SU-DHL-6 (cell line): ENCODE measurements around the gene ADGRG1.

ENCODE experiments used
- H2AFZ ChIP-seq: fragments of 200-600 bp; sonication (generic); 2 replicates; pipeline ENCODE4 v1.6.1; 2014; ENCODE audit warnings: low read depth, mild to moderate bottlenecking, moderate library complexity, mixed read lengths, antibody characterized with exemption, low read length; ENCODE audit not compliant: severe bottlenecking
- H3F3A ChIP-seq: fragments of 200-600 bp; shearing (Covaris generic); 2 replicates; pipeline ENCODE4 v1.6.0; 2016; ENCODE audit warnings: antibody characterized with exemption, mild to moderate bottlenecking; ENCODE audit not compliant: insufficient read depth
- H3K27ac ChIP-seq: fragments of 200-600 bp; sonication (generic); 2 replicates; pipeline ENCODE4 v1.5.1; 2016; ENCODE audit warnings: low read depth, mild to moderate bottlenecking, low read length, moderate library complexity, mixed read lengths
- H3K27me3 ChIP-seq: fragments of 200-600 bp; sonication (generic), shearing (Covaris generic); 2 replicates; pipeline ENCODE4 v1.6.0; 2014; ENCODE audit warnings: mild to moderate bottlenecking, low read length
- H3K36me3 ChIP-seq: fragments of 200-600 bp; sonication (generic); 2 replicates; pipeline ENCODE4 v1.6.1; 2014; ENCODE audit warnings: mild to moderate bottlenecking, low read length, mixed read lengths
- H3K4me2 ChIP-seq: fragments of 300-600, 200-600 bp; shearing (Covaris generic), sonication (generic); 2 replicates; pipeline ENCODE4 v1.6.0; 2014; ENCODE audit warnings: low read length, low read depth, mild to moderate bottlenecking; ENCODE audit not compliant: poor library complexity, severe bottlenecking
- H3K4me3 ChIP-seq: fragments of 200-600 bp; sonication (generic); 2 replicates; pipeline ENCODE4 v1.5.1; 2014; ENCODE audit warnings: antibody characterized with exemption, low read length, mild to moderate bottlenecking, mixed read lengths; ENCODE audit not compliant: insufficient read depth, poor library complexity, severe bottlenecking
- H3K79me2 ChIP-seq: fragments of 200-600 bp; sonication (generic); 2 replicates; pipeline ENCODE4 v1.6.1; 2014; ENCODE audit warnings: mild to moderate bottlenecking, low read length, moderate library complexity; ENCODE audit not compliant: insufficient read depth
- H3K9ac ChIP-seq: fragments of 200-600 bp; sonication (generic); 2 replicates; pipeline ENCODE4 v1.7.0; 2014; ENCODE audit warnings: mild to moderate bottlenecking, low read length
- H3K9me2 ChIP-seq: fragments of 200-600 bp; sonication (generic); replicated peaks from 2 replicates; pipeline ENCODE4 v1.6.1; 2014; ENCODE audit warnings: low read length; ENCODE audit not compliant: insufficient read depth
- H3K9me3 ChIP-seq: fragments of 200-600 bp; sonication (generic); 2 replicates; pipeline ENCODE4 v1.6.1; 2014; ENCODE audit warnings: low read length, mixed read lengths; ENCODE audit not compliant: insufficient read depth
- H4K20me1 ChIP-seq: fragments of 200-600 bp; sonication (generic); 2 replicates; pipeline ENCODE4 v1.6.1; 2014; ENCODE audit warnings: low read depth, mild to moderate bottlenecking, antibody characterized with exemption, low read length, moderate library complexity, mixed read lengths
- EZH2phosphoT487 ChIP-seq: fragments of 200-600 bp; sonication (generic), shearing (Covaris generic); conservative IDR thresholded peaks from 2 replicates; pipeline ENCODE4 v1.6.1; 2018; ENCODE audit warnings: mild to moderate bottlenecking, antibody characterized with exemption, low read length, moderate library complexity, mixed read lengths
- TF ChIP-seq, protein P1 (sequence below): fragments of 200-600 bp; sonication (generic); IDR thresholded peaks from one replicate; pipeline ENCODE4 v1.5.1; 2017; ENCODE audit warnings: antibody characterized with exemption, mild to moderate bottlenecking, low read length, moderate library complexity; ENCODE audit not compliant: insufficient read depth, poor library complexity, severe bottlenecking

ADGRG1 gene

GRCh38 chr16:57642160-57643135 lies 14.0 kb downstream of the ADGRG1 start:
- H3K4me2 ChIP-seq, result no peak overlapping the region
- TF ChIP-seq EZH2phosphoT487, result no peak
- TF ChIP-seq, protein P1, sequence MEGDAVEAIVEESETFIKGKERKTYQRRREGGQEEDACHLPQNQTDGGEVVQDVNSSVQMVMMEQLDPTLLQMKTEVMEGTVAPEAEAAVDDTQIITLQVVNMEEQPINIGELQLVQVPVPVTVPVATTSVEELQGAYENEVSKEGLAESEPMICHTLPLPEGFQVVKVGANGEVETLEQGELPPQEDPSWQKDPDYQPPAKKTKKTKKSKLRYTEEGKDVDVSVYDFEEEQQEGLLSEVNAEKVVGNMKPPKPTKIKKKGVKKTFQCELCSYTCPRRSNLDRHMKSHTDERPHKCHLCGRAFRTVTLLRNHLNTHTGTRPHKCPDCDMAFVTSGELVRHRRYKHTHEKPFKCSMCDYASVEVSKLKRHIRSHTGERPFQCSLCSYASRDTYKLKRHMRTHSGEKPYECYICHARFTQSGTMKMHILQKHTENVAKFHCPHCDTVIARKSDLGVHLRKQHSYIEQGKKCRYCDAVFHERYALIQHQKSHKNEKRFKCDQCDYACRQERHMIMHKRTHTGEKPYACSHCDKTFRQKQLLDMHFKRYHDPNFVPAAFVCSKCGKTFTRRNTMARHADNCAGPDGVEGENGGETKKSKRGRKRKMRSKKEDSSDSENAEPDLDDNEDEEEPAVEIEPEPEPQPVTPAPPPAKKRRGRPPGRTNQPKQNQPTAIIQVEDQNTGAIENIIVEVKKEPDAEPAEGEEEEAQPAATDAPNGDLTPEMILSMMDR, result no peak
- H3K79me2 ChIP-seq, result no peaks in the 10 kb centered on the region
- no peak overlapping the region for H3K4me3 ChIP-seq
- H3K9me3 ChIP-seq, result no peaks in the 10 kb centered on the region
- no peaks in the 10 kb centered on the region for H3K36me3 ChIP-seq
- H3K9me2 ChIP-seq, result no peaks in the 10 kb centered on the region
- no peak overlapping the region for H2AFZ ChIP-seq
- no peak overlapping the region for H3K9ac ChIP-seq
- H3F3A ChIP-seq, result no peaks in the 10 kb centered on the region
- H3K27ac ChIP-seq, result no peak overlapping the region
- H4K20me1 ChIP-seq, result no peaks in the 10 kb centered on the region
- H3K27me3 ChIP-seq, result no peaks in the 10 kb centered on the region

DNA sequence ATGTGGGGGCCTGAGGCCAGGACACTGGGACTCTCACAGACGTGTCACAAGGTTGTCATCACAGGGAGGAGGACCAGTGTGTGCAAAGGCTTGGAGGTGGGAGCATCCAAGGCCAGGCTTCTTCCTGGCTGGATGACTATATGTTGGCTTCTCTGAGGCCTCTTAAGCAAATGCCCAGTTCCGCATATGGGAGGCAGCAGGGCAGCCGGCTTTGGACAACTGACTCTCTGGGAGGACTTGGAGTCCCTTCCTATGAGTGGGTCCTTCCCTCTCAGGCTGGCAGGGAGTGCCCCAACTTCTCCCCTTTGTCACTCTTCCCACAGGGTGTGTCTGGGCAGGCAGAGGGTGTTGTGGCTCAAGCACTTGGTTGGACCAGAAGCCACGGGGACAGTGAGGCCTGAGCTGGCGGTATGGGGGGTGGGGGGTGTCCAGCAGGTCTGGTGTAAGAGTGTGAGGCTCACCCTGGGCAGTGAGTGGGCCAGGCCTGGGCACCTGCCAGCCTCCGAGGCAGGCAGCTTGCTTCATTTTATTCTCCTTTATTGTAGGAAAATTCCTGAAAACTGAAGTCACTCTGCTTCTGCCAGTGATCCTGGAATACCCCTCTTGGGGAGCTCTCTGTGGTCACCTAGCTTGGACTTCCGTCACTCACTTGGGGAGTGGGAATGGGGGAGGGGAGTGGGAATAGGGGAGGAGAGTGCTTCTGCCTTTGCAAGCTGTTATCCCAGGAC lies 14.9 kb downstream of the ADGRG1 start:
- H3K4me3 ChIP-seq, result no peak overlapping the region
- H3K79me2 ChIP-seq, result no peaks in the 10 kb centered on the region
- no peak overlapping the region for H3K27ac ChIP-seq
- TF ChIP-seq, protein P1, result no peak
- TF ChIP-seq EZH2phosphoT487, result no peak
- no peak overlapping the region for H3K9ac ChIP-seq
- no peaks in the 10 kb centered on the region for H4K20me1 ChIP-seq
- H3K36me3 ChIP-seq, result no peaks in the 10 kb centered on the region
- no peak overlapping the region for H2AFZ ChIP-seq
- H3K9me3 ChIP-seq, result no peaks in the 10 kb centered on the region
- H3K9me2 ChIP-seq, result no peaks in the 10 kb centered on the region
- no peak overlapping the region for H3K4me2 ChIP-seq
- H3K27me3 ChIP-seq, result no peaks in the 10 kb centered on the region
- no peaks in the 10 kb centered on the region for H3F3A ChIP-seq

GRCh38 chr16:57643910-57644309 lies 15.5 kb downstream of the ADGRG1 start:
- no peak overlapping the region for H3K4me3 ChIP-seq
- no peaks in the 10 kb centered on the region for H3K36me3 ChIP-seq
- H4K20me1 ChIP-seq, result no peaks in the 10 kb centered on the region
- no peaks in the 10 kb centered on the region for H3K79me2 ChIP-seq
- H3K9me2 ChIP-seq, result no peaks in the 10 kb centered on the region
- H3K27me3 ChIP-seq, result no peaks in the 10 kb centered on the region
- no peak overlapping the region for H2AFZ ChIP-seq
- TF ChIP-seq, protein P1, result no peak
- no peak for TF ChIP-seq EZH2phosphoT487
- no peak overlapping the region for H3K27ac ChIP-seq
- no peak overlapping the region for H3K9ac ChIP-seq
- H3F3A ChIP-seq, result no peaks in the 10 kb centered on the region
- H3K4me2 ChIP-seq, result no peak overlapping the region
- H3K9me3 ChIP-seq, result no peaks in the 10 kb centered on the region
